K562 (cell line): ENCODE data around the gene TYMP.

Experiments used
- CTCF ChIP-seq, 3 experiments: IDR thresholded peaks in 2 of 3; conservative IDR thresholded peaks in 1 of 3; 2 replicates each; pipeline ENCODE4 v1.5.1; 2011 to 2012; ENCODE audit warnings: low read length in 3 of 3, mild to moderate bottlenecking in 3 of 3, control low read depth in 2 of 3, improper control_type of control experiment in 1 of 3, inconsistent platforms in 1 of 3, low read depth in 1 of 3, mixed read lengths in 1 of 3, moderate library complexity in 1 of 3; ENCODE audit not compliant: insufficient read depth in 2 of 3
- HEY1 ChIP-seq: fragments of 250-450 bp; sonication (Bioruptor Pico); IDR thresholded peaks from 2 replicates; pipeline ENCODE4 v1.5.0; 2020; ENCODE audit warnings: mild to moderate bottlenecking, moderate library complexity, borderline replicate concordance
- KDM1A ChIP-seq, 2 experiments: fragments of 450-650 bp; IDR thresholded peaks; 2 replicates each; pipeline ENCODE4 v1.6.1; 2016; ENCODE audit warnings: mild to moderate bottlenecking in 2 of 2
- U2AF2 ChIP-seq: fragments of 200-400 bp; formaldehyde crosslinking; optimal IDR thresholded peaks from 2 replicates; pipeline ENCODE3; 2017; ENCODE audit warnings: low read depth, mild to moderate bottlenecking, low read length
- ZNF830 ChIP-seq: fragments of 250-450 bp; sonication (Bioruptor Pico); IDR thresholded peaks from 2 replicates; pipeline ENCODE4 v1.5.0; 2021; ENCODE audit warnings: mild to moderate bottlenecking

DNA sequence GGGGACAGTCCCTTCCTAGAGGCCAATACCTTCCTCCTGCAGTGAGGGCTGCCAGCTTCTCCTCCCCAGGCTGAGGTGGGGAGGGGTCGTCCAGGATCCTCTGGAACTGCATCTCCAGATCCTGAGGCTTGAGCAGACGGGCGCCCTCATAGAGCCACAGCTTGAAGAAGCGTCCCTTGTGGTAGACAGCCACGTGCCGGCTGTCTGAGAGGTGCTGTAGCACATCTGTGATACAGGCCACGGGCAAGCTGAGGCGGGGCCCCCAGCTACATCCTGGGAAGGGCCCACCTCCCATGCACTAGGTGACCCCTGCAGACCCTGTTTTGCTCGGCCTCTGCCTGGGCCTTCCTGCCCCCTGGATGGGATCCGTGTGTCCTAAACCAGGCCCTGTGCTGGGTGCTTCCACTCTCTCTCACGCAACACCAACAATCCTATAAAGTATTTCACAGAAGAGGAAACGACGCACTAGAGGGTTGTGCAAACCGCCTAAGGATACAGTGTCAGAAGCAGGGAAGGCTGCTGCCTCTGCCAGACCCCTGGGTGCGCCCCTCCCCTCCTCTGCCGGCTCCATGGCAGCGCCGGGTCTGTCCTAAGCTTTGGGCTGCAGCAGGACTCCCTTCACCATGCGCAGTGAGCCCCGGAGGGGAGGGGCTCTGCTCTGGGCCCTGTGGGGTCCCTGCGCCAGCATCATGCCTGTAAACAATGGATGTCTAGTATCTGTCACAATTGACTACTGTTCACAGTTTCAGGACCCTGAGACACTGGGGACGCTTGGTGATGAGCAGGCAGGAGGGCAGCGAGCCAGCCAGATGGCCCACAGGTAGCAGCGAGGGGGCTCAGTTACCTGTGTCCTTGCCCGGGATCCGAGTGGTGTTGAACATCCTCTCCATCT, 43.9 kb upstream of the TYMP start:
- TF ChIP-seq U2AF2 (no peak), HEY1 (CRISPR knock-in tag) (no peak), CTCF (IDR thresholded peaks at IDR 0.05 in 2 of 3, conservative IDR thresholded peaks at IDR 0.05 in 1 of 3; ENCODE audit: insufficient read depth in 2 of 3, low read depth in 1 of 3, low read length in 3 of 3) (no peak), KDM1A (IDR thresholded peaks at IDR 0.05) (no peak), ZNF830 (CRISPR knock-in tag) (no peak)
